K562 (cell line): ENCODE results near the gene TTBK2. TPM values are rescaled to one million over a fixed set of nuclear protein-coding genes. Genes with fewer than 3 reads are reported as not detected.

Experiments
- CBX8 ChIP-seq: fragments of 200-600 bp; sonication (generic); IDR thresholded peaks from 2 replicates; pipeline ENCODE4 v1.6.1; 2012; ENCODE audit warnings: borderline replicate concordance, mixed run types, low read depth, mild to moderate bottlenecking, moderate library complexity, mixed read lengths, low read length, control low read depth, inconsistent platforms; ENCODE audit not compliant: poor library complexity, severe bottlenecking; ENCODE audit errors: extremely low read depth
- CREB1 ChIP-seq, 2 experiments: sonication (generic) in 1 of 2; formaldehyde crosslinking in 1 of 2; IDR thresholded peaks; 2 replicates each; pipeline versions ENCODE4 v1.6.1 to v1.8.0; 2012 to 2022; ENCODE audit warnings: inconsistent platforms in 1 of 2, mild to moderate bottlenecking in 1 of 2, missing genetic modification reagents in 1 of 2, moderate library complexity in 1 of 2
- FOXJ2 ChIP-seq: fragments of 200-800 bp; sonication (Bioruptor generic); IDR thresholded peaks from 2 replicates; pipeline ENCODE4 v1.6.1; 2016; ENCODE audit warnings: missing genetic modification characterization, missing compliant biosample characterization
- KLF1 ChIP-seq: fragments of 450-650 bp; IDR thresholded peaks from 2 replicates; pipeline ENCODE4 v1.6.1; 2016; ENCODE audit warnings: missing genetic modification characterization, missing compliant biosample characterization
- MTA3 ChIP-seq: fragments of 450-650 bp; formaldehyde crosslinking; IDR thresholded peaks from 2 replicates; pipeline ENCODE4 v1.6.1; 2017; ENCODE audit warnings: mild to moderate bottlenecking, borderline replicate concordance
- MYC ChIP-seq, 2 experiments: fragments of 250-450 bp in 1 of 2; sonication (Bioruptor Pico) in 1 of 2; IDR thresholded peaks; 2 replicates each; pipeline versions ENCODE4 v1.5.1 to v1.6.1; 2012 to 2021; ENCODE audit warnings: low read depth in 2 of 2, borderline replicate concordance in 1 of 2, improper control_type of control experiment in 1 of 2, low read length in 1 of 2, mild to moderate bottlenecking in 1 of 2, moderate library complexity in 1 of 2
- POLR2G ChIP-seq: fragments of 200-400 bp; formaldehyde crosslinking; IDR thresholded peaks from 2 replicates; pipeline ENCODE4 v1.6.1; 2017; ENCODE audit warnings: low read depth, mild to moderate bottlenecking, antibody characterized with exemption, low read length, moderate library complexity
- SMAD2 ChIP-seq: fragments of 150-350 bp; IDR thresholded peaks from 2 replicates; pipeline ENCODE4 v1.6.1; 2014; ENCODE audit warnings: low read depth, mild to moderate bottlenecking, low read length
- STAT5A ChIP-seq: IDR thresholded peaks from 2 replicates; pipeline ENCODE4 v1.6.1; 2012; ENCODE audit warnings: low read length, inconsistent platforms, borderline replicate concordance
- ZFP1 ChIP-seq: fragments of 450-650 bp; formaldehyde crosslinking; IDR thresholded peaks from 2 replicates; pipeline ENCODE4 v1.4.0; 2020; ENCODE audit warnings: mild to moderate bottlenecking, mixed read lengths
- ZNF311 ChIP-seq: fragments of 250-450 bp; sonication (Bioruptor Pico); IDR thresholded peaks from 2 replicates; pipeline ENCODE4 v1.4.0; 2020; ENCODE audit warnings: mild to moderate bottlenecking, moderate library complexity
- ZNF561 ChIP-seq: fragments of 450-650 bp; formaldehyde crosslinking; conservative IDR thresholded peaks from 2 replicates; pipeline ENCODE4 v1.4.0; 2020; ENCODE audit warnings: mild to moderate bottlenecking, moderate library complexity
- ZNF740 ChIP-seq, 3 experiments: fragments of 200-800 bp in 1 of 3; sonication (Bioruptor generic) in 1 of 3; sonication (generic) in 1 of 3; formaldehyde crosslinking in 1 of 3; IDR thresholded peaks; 2 replicates each; pipeline versions ENCODE4 v1.6.1 to v1.8.0; 2016 to 2022; ENCODE audit warnings: mild to moderate bottlenecking in 2 of 3, missing compliant biosample characterization in 2 of 3, missing genetic modification characterization in 2 of 3, missing genetic modification reagents in 1 of 3
- polyA plus RNA-seq, 8 experiments: library from polyadenylated mRNA; depleted of rRNA in 4 of 8; stranded (reverse) in 5 of 8; unstranded in 3 of 8; fragments of >200 nt; fragmentation: Nextera tagmentation in 2 of 8; fragmentation: Illumina TruSeq in 1 of 8; extraction: Ambion mirVana in 2 of 8; extraction: Trizol in 1 of 8; gene quantifications; 2 replicates each; pipeline versions ENCODE4 v1.2.1 to v1.2.3, GENCODE V29; 2011 to 2014; ENCODE audit warnings: inconsistent platforms in 1 of 8, missing spikeins in 1 of 8
- total RNA-seq, 7 experiments: library from RNA; depleted of rRNA in 6 of 7; stranded (reverse); fragments of >200 nt in 6 of 7; fragmentation: Illumina TruSeq in 2 of 7; extraction: Trizol in 2 of 7; gene quantifications; 2 replicates each; pipeline versions ENCODE4 v1.2.1 to v1.2.3, GENCODE V29; 2011 to 2021; ENCODE audit warnings: low replicate concordance in 1 of 7
- TF ChIP-seq, protein P1 (sequence below): fragments of 200-800 bp; sonication (Bioruptor generic); IDR thresholded peaks from 2 replicates; pipeline ENCODE4 v1.6.1; 2017; ENCODE audit warnings: missing genetic modification characterization, missing compliant biosample characterization
- TF ChIP-seq, protein P2 (sequence below), 2 experiments: IDR thresholded peaks; 2 replicates each; pipeline ENCODE4 v1.6.1; 2011; ENCODE audit warnings: borderline replicate concordance in 1 of 2, control low read depth in 1 of 2, low read depth in 1 of 2, low read length in 1 of 2, mild to moderate bottlenecking in 1 of 2, mixed read lengths in 1 of 2, moderate library complexity in 1 of 2; ENCODE audit not compliant: insufficient read depth in 1 of 2, insufficient read length in 1 of 2, poor library complexity in 1 of 2, severe bottlenecking in 1 of 2; ENCODE audit errors: extremely low read depth in 1 of 2

Gene TTBK2
- total and polyA plus RNA-seq, 9 of the 15 experiments (the other 6 are each of a cell fraction or from before 2014, with no cell fraction given): 0.89 to 8.0 (median 4.8) TPM

DNA sequence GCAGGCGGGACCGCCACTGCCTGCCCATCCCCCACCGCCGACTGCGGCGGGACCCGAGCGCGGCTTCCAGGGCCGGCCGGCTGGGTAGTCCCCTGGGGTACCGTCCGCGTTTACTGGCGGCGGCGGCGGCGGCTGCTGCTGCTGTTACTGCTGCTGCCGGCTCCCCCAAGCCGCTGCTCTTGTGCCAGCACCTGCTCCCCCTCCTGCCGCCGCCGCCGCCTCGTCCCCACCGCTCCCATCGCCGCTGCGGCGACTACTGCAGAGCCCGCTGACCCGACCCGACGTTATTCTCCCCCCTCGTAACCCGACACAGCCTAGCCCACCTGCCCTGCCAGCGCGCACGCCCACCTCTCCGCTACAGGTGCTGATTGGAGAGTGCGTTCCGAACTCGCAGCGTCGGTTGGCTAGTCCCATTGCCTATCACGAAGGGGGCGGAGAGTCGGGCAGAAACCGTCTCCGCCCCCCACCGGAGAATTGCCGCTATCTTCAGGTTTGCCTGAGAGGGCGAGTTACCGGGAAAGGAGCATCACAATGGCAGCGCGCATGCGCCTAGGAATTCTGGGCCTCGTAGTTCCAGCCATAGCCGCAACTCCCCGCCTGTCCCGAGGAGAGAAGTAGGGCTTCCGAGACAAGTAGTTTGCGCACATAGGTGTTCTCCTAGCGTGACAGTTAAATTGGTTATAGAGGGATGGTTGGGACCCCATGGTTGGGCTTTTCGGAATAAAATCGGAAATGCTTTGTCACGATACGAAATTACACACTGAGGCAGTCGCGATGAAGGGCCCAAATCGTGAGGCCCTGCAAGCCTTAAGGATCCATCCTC is at the start of gene TTBK2 (continued):
- TF ChIP-seq CREB1 (IDR thresholded peaks at IDR 0.05) (peak; percentile 72), CREB1 (CRISPR knock-in tag; IDR thresholded peaks at IDR 0.05) (no peak), MYC (IDR thresholded peaks at IDR 0.05; ENCODE audit: low read depth, low read length) (peak; percentile 55), MYC (CRISPR knock-in tag; IDR thresholded peaks at IDR 0.05; ENCODE audit: borderline replicate concordance, low read depth) (no peak), MTA3 (peak; percentile 87; the same call in 1 of the 2 replicates), FOXJ2 (no peak), ZNF311 (CRISPR knock-in tag) (no peak), STAT5A (no peak), ZNF740 (CRISPR knock-in tag; IDR thresholded peaks at IDR 0.05) (no peak), ZNF740 (tag; IDR thresholded peaks at IDR 0.05) (no peak), POLR2G (peak; percentile 96), CBX8 (no peak), SMAD2 (no peak), KLF1 (tag) (no peak), ZNF561 (no peak), ZFP1 (CRISPR knock-in tag) (no peak)
- TF ChIP-seq, protein P1, sequence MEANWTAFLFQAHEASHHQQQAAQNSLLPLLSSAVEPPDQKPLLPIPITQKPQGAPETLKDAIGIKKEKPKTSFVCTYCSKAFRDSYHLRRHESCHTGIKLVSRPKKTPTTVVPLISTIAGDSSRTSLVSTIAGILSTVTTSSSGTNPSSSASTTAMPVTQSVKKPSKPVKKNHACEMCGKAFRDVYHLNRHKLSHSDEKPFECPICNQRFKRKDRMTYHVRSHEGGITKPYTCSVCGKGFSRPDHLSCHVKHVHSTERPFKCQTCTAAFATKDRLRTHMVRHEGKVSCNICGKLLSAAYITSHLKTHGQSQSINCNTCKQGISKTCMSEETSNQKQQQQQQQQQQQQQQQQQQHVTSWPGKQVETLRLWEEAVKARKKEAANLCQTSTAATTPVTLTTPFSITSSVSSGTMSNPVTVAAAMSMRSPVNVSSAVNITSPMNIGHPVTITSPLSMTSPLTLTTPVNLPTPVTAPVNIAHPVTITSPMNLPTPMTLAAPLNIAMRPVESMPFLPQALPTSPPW (CRISPR knock-in tag): peak; percentile 99
- TF ChIP-seq, protein P2, sequence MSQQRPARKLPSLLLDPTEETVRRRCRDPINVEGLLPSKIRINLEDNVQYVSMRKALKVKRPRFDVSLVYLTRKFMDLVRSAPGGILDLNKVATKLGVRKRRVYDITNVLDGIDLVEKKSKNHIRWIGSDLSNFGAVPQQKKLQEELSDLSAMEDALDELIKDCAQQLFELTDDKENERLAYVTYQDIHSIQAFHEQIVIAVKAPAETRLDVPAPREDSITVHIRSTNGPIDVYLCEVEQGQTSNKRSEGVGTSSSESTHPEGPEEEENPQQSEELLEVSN (IDR thresholded peaks at IDR 0.05; ENCODE audit: borderline replicate concordance in 1 of 2, extremely low read depth in 1 of 2, insufficient read depth in 1 of 2, insufficient read length in 1 of 2, low read depth in 1 of 2, low read length in 1 of 2, poor library complexity in 1 of 2, severe bottlenecking in 1 of 2): peak; percentile 33 to 57
